Inflammatory macrophage treated with lipopolysaccharide for 4 hours (primary cell): ENCODE data around the gene SLC16A7.

Source experiments
- DNase-seq: peaks from one replicate; pipeline ENCODE4 v3.0.0-alpha.2; 2020

Gene SLC16A7, protein sequence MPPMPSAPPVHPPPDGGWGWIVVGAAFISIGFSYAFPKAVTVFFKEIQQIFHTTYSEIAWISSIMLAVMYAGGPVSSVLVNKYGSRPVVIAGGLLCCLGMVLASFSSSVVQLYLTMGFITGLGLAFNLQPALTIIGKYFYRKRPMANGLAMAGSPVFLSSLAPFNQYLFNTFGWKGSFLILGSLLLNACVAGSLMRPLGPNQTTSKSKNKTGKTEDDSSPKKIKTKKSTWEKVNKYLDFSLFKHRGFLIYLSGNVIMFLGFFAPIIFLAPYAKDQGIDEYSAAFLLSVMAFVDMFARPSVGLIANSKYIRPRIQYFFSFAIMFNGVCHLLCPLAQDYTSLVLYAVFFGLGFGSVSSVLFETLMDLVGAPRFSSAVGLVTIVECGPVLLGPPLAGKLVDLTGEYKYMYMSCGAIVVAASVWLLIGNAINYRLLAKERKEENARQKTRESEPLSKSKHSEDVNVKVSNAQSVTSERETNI

DNA sequence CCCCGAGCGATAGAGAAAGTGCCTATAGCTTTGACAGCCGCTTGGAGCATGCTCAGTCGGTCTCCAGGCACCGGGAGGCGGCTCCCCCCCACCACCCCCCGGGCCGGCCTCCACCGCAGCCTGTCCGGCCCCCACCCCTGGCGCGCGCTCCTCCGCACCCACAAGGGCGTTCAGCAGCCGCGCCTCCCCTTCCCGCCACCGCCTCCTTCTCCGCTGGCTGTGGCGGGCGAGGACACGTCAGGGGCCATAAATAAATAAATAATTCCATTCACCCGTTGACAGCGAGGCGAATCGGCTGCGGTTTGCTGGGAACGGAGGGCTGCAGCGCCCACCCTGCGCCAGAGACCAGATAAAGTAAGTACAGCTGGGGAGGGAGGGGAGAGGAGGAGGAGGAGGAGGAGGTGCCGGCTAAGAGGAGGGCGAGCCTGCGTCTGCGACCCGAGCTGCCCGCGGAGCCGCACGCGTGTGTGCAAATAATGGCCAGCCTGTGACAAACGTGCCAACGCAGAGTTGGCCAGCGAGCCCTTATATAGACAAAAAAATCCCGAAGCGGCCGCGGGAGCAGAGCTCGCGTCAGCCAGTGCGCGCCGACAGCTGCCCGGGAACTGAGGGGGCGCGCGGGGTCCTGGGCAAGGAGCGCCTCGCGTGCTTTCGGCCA, at the start of gene SLC16A7:
Gene SLC16A7 (plus strand): TSS at position 147 of the 658 bp plus-strand sequence. CDS start 108,773 bp downstream, outside the sequence.
- DNase-seq: peak; percentile 71

DNA sequence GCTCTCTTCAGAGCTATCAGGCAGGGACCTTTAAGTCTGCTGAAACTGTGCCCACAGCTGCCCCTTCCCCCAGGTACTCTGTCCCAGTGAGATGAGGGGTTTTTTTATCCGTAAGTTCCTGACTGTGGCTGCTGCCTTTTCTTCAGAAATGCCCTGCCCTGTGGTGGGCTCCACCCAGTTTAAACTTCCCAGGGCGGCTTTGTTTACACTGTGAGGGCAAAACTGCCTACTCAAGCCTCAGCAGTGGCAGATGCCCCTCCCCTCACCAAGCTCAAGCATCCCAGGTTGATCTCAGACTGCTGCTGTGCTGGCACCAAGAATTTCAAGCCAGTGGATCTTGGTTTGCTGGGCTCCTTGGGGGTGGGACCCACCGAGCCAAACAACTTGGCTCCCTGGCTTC, 46.9 kb upstream of the SLC16A7 start:
- DNase-seq: no peak

DNA sequence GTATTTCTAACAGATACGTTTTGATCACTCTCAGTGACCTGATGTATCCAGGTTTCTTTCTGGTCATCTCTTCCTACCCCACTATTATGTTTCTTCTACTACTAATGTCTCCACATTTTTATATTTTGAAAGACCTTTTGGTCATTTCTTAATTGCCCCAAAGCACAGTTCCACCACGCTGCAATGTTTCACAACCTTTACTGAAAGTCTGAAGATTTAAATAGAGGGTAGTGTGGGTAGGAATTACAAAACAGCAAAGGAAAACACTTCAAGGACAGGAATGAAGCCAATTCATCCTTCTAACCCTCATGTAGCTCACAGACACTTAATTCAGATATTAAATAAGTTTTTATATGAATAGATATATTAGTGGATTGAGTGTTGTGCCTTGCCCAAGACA, 36.1 kb upstream of the SLC16A7 start:
- DNase-seq: peak; percentile 22

DNA sequence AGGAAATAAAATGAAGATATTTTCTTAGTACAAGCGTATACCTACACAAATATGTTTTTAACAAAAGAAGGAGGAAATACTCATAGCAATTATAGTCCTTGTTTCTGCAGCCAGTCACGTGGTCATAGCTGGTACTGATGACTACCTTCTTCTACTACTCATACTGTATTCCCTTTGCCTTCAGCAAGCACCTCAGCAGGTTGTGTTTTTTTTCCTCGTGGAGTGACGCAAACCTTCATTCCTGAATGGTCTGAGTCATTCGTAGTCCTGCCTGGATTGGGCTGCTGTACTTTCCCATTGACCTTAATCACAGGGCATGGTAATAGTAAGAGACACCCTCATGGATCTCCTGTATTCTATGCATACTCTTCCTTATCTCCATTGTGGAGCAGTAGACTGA, 25.7 kb upstream of the SLC16A7 start:
- DNase-seq: no peak

DNA sequence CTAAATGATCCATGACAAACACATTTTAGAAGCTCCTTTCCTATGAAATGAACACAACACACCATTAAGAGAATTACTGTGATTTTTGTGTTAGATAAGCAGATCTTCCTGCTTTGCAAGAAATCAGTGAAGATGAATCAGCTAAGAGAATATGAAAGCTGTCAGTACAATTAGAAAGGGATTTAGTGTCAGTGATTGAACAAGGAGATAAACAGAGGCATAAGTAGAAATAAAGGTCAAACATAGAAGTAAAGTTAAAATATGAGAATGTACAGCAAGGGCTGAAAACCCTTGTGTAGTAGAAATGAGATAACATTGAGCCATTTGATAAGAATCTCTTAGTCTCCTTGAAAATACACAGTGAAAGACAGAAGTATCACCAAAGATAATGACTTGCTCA, 21.4 kb upstream of the SLC16A7 start:
- DNase-seq: no peak

DNA sequence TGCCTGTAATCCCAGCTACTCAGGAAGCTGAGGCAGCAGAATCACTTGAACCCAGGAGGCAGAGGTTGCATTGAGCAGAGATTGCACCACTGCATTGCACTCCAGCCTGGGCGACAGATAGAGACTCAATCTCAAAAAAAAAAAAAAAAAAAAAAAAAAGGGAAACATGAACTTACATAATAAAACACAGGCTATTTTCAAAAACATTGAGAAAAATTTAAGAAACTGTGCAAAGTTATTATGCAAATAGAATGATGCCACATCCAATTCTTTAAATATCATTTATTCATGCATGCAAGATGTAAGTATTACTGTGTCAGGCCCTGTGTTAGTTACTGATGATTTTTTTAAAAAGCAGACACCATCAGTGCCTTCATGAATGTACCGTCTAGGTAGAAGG, 20.0 kb upstream of the SLC16A7 start:
- peak; percentile 14 for DNase-seq

DNA sequence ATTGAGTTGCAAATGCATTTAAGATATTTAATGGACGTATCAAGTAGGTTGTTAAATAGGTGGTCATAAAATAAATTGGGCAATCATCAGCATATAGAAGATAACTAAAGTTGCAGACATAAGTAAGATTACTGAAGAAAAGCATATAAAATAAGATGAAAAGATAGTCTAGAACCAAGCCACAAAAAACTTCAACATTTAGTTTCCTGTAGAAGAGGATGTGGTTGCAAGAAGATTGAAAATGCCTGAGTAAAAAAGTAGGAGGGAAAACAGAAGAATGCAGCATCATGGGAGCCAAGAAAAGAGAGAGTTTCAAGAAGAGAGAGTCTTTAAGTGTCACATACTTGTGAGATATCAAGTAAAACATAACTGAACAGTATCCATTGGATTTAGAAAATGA, 17.6 kb upstream of the SLC16A7 start:
- no peak for DNase-seq

DNA sequence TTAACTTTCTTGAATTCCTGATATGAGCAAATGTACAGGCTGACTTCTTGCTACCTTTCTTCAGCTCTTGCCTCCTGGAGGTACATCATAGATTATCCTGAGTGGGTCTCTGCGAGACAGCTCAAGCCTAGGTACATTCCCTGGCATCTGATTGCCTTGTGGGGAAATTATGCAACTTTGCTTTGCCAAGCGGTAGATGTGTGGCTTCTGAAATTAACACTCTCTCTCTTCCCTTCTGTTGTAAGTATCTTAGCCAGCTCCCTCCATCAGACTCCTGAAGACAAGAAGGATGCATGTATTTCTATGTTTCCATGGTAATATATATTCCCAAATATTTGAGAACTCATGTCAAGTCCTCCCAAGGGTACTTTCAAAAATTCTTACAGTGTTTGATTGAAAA, 16.2 kb upstream of the SLC16A7 start:
- DNase-seq: no peak

DNA sequence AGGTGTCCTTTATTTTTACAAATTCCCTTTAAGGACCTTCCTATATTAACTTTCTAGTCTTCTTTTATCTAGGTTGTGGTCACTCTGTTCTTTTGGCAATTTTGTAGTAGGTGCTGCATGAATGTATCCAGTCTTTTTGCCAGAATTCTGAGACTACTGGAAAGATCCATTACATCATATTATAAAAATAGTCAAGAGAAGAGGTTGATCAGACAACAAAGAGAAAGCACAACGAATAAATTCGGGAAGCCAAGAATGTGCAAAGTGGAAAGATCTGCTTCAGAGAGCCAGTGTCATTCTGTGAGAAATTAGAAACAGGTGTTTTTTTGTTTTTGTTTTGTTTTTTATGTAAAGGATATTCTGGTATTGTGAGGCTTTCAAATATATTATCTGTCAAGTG, 15.8 kb upstream of the SLC16A7 start:
- DNase-seq: no peak

DNA sequence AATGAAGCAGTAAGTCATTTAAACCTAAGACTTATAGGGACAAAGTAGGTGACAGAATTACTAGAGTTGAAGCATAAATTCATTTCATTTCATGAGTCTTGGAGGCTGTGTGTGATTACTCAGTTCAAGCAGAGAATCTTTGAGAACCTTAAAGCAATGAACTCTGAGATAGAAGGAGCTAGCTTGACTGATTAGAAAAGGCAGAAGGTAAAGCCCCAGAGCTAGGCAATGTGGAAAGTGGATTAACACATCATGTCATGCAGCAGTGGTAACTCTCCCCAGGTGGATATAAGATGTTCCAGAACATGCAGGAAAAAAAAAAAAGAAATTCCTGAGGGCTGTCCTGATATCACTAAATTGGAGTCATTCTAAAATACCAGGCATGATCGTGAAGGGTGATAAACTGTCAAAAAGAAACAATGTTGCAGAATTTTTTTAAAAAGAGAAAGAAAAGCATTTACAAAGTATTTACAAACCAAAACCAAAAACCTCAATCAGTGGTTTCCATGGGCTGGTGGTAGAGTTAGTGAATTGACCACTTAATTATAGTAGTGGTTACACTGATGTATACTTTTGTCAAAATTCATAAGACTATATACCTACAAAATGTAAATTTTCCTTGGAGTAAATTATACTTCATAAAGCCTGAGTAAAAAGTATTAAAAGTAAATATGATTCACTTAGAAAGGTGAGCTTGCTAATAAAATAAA, 12.7 kb upstream of the SLC16A7 start:
- no peak for DNase-seq

DNA sequence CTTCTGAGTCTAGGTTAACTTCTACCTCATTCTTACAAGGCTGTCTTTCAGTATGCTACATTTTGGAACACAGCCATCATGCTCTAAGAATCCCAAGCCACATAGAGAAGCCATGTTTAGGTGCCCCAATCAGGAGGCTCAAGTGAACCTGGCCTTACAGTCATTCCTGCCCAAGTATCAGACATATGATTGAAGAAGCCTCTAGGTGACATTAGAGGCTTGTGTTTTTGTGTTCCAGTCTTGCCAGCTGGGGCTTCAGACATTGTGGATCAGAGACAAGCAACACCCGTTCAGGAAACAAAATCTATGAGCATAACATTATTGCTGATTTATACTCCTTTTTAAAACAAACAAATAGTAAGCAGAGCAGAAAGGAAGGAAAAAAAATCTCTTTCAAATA, 8.1 kb upstream of the SLC16A7 start:
- DNase-seq: no peak

DNA sequence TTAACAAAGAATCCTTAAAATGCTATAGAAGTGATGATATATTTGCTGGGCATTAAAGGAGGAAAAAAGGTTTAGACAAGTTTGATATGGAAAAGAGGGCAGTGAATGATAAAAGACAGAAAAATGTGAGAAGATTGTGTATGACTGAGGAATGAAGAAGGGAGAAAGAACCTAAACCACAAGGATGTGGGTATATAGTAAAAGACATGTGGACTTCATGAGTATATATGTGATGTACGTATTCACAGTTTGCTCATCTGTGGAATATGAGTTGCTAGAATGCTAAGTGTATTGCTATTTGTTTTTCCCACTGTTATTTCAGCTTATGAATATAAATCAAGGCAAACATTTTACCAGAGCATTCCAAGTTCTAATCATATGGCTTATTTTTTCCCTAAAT, 2.1 kb upstream of the SLC16A7 start:
- DNase-seq: no peak

DNA sequence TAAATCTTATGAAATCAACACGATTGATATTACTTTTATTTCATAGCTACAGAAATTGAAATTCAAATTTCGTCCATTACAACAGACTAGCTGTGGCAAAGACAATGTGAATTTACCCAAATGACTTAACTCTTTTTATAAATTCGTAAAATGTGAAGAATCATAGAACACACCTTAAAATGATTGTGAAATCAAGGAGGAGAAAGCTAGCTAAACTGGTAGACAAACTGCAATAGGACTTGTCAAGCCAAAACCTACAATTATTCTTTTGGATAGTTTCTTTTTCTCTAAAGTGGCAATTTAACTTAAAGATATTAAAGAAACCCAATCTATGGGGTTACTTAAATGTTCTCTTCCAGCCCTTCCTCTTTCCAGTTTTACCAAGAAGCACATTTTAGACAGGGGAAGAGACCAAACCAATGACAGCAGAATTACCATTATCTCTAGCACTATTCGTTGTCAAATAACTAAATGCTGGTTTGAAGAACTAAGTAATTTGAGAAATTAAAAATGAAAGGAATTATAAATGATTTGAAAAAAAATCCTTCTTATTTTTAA, 807 bp upstream of the SLC16A7 start:
- DNase-seq: peak; percentile 34

DNA sequence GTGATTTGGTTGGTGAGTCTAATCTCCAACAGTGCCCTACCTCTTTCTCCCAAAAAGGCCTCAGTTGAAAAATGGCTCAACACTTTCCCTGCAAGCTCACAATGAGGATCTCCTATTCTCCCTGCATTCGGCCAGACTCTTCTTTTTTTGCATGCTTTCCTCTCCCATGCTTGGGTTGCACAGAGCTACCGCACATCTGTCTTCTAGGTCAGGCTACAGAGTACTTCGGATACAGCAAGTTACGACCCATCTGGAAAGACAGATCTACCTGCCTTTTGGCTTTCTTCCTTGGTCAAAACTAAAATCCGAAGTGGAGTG, 305 bp upstream of the SLC16A7 start:
- no peak for DNase-seq

DNA sequence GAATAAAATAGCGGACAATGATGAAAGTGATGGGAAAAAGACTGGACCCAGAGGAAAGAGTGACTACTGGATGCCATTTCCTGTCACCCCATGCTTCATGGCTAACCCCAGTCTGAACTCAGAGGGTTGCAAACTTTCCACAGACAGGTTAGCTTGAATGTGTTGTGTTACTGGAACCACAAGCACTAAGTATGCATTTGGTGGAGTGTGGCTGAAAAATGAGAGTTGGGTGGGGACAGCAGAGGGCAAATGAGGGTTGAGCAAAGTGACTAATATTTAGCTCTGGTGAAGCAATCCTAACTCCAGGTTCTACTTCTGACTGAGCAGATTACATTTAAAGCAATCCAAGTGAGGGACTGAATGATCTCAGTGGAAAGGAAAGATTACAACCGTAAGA, 1.6 kb downstream of the SLC16A7 start:
- DNase-seq: peak; percentile 92

DNA sequence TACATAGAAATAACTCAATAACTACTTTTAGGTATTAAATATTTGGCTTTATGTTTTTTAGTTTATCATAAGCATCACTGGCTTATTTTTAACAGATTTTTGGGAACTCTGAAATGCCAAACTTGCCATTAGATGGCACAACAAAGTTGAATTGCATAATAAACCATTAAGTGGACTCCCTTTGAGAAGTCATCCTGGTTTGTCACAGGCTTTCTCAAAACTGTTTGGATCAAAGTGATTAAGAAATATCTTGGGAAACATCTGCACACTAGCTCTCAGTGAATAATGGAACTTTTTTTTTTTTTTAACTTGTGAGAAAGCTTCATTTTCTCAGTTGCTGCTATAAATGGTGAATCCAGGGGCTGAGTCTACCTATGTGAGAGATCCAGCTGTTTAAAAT, 4.3 kb downstream of the SLC16A7 start:
- DNase-seq: peak; percentile 78

DNA sequence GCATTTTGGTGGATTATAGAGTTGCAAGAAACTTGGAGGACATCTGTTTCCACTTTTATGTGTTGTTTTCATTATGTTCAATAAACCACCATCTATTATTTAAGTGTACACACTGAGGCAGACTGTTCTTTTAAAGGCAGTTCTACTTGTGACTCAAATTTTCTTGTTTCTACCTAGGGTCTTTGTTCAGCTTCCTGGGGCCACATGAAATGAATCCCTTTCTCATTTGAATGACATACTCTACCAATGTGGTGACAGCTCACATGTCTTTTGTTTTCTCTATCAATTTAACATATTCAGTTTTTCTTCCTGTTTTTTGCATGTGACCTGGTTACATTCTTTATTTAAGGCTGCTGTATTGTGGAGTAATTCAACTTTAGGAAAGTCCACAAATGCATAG, 7.9 kb downstream of the SLC16A7 start:
- peak; percentile 51 for DNase-seq

DNA sequence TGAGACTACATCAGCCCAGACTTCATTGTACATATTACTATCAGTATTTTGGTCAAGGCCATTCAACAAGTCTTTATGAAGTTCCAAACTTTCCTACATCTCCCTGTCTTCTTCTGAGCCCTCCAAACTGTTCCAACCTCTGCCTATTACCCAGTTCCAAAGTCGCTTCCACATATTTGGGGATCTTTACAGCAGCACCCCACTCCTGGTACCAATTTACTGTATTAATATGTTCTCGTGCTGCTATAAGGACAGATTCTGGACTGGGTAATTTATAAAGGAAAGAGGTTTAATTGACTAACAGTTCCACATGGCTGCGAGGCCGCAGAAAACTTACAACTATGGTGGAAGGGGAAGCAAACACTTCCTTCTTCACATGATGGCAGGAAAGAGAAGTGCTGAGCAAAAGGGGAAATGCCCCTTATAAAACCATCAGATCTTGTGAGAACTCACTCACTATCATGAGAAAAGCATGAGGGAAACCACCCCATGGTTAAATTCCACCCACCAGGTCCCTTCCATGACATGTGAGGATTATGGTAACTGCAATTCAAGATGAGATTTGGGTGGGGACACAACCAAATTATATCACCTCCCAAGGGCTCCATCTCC, 17.1 kb downstream of the SLC16A7 start:
- DNase-seq: peak; percentile 70

DNA sequence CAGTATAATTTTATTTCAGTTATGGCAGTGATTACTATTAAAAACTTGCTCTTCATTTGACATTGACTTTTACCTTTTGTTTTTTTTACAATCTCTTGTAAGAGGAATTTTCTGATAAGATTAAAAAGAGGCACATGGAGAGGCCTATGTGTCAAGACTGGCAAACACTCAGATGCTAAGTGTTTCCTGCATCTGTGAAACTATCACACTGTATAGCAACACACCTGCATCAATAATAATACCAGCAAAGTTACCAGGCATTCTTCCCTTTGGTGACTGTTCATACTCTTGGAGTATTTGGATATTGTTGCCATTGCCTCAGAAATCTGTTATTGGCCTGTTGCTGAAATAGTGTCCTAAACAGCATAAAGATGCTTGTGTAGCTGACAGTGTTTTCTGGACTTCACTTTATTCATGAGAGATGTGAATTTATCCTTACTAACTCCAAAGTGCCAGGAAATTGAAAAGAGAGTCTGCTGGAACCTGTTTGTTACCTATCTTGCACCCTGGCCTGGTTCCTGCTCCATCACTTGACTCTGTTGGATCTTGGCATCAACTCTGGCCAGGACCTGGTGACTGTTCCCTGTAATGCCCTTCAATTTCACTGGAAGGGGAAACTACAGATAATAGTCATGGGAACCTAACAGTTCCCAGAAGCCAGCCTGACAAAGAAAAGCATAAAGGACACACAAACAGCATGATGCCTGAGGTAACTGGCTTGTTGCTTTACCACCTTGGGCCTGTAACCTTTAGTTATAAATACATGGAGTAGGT, 19.8 kb downstream of the SLC16A7 start:
- DNase-seq: no peak

DNA sequence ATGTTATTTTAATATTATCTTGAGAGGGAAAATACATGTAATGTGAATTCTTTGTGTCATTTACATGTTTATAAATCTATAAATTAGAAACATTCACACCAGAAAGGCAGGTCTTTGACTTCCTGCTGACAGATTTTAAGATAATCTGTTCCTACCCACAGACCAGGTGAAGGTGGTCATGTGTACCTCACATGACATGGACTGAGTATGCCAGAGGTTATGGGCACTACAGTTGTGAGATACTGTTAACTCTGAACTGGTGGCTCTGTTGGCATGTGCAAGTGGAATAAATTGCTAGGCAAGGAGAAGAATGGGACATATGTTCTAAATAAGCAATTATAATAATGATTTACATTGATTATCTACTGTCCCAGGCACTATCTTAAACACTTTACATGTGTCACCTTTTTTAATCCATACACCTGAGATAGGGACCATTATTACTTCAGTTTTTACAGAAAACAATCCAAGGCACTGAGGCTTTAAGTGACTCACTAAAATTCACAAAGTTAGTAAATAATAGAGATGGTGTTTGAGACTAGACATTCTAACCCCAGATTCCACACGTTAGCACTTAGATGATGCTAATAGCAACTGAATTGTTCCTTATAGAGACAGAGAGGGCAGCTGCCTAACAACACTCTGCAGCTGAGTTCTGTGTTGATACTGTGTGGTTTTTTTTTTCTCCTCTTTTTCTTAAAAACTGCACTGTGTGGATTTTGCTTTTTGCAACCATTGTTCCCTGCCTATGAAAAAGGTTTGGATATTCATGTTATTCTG, 23.8 kb downstream of the SLC16A7 start:
- no peak for DNase-seq

DNA sequence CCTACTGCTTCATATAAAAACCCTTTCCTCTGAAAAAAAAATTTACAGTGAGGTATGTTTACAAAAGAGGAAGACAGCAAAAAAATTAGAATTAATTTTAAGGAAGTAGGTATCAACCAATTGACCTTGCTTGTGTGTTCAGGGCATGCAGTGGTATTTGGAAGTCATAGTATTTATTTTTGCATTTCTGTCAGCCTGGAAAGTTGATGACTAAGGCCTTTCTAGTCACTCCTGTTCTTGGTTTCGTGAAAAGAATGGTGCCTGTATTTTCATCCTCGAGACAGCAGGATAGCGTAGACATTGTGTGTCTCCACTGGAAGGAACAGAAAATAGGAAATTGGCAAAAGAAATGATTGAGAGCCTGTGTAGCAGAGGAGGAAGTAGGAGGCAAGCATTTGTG, 24.5 kb downstream of the SLC16A7 start:
- DNase-seq: peak; percentile 54
